Measurements from ENCODE around the gene TREH. TPM values are rescaled to one million over a fixed set of nuclear protein-coding genes. Genes with fewer than 3 reads are reported as not detected.

Gene TREH
- polyA plus RNA-seq, 1 of the 3 experiments (the other 2 are of a cell fraction), result not detected

DNA sequence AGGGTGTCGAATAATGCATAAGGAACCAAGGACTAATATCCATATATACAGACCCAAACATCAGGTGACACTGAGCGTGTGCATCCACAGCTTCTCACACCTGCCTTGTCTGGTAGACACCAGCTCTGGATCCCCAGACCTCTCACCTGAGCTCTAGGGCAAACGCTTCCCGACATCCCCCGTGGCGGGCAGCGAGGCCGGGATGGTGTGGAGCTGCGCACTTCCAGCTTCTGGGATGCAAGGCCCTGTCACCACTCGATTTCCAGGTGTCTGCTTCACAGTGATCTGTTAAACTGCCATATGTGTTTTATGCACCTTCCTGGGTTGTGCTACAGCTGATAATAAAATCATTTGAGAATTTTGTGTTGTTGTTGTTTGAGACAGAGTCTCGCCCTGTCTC, 15.3 kb upstream of the TREH start:
- POLR2A ChIA-PET, result no interaction called here
- H3F3A ChIP-seq (replicated peaks; ENCODE audit: insufficient read depth), result no peaks in the 10 kb centered on the region
- WGBS (ENCODE audit: low lambda C conversion rate), result 72% methylated on average over 3 of the region's 11 CpGs
- H3K27me3 ChIP-seq (ENCODE audit: insufficient read depth), result no peaks in the 10 kb centered on the region
- no peaks in the 10 kb centered on the region for H3K79me2 ChIP-seq (ENCODE audit: insufficient read depth)
- peaks cover 5 to 11% of the 10 kb centered on the region in 2 experiments; a peak in 2 of 4 replicates for H3K4me1 ChIP-seq (ENCODE audit: control insufficient read depth in 1 of 2, insufficient read depth in 2 of 2, low read depth in 1 of 2, low read length in 1 of 2)
- CTCF ChIA-PET, result interaction anchor here (0.8 to 1.5 kb wide), 4 partner anchors 11 to 95 kb away, joined by 3 to 7 read pairs (median 3); no protein-coding TSS in a partner anchor
- H3K36me3 ChIP-seq (replicated peaks in 1 of 2; ENCODE audit: control insufficient read depth in 1 of 2, insufficient read depth in 2 of 2, low read length in 1 of 2), result no peaks in the 10 kb centered on the region
- no peaks in the 10 kb centered on the region for H4K20me1 ChIP-seq (ENCODE audit: insufficient read depth)
- DNase-seq, result no peak
- H3K27ac ChIP-seq (ENCODE audit: low read depth in 2 of 2, low read length in 1 of 2), result no peak overlapping the region
- no peak overlapping the region for H2AFZ ChIP-seq (ENCODE audit: low read depth)
- H3K4me2 ChIP-seq, result no peak overlapping the region
- H3K9me2 ChIP-seq, result no peaks in the 10 kb centered on the region
- H3K4me3 ChIP-seq (ENCODE audit: low read depth in 2 of 2, low read length in 1 of 2), result no peak overlapping the region
- TF ChIP-seq EP300 (IDR thresholded peaks at IDR 0.05; ENCODE audit: borderline replicate concordance in 1 of 2, low read depth in 1 of 2, low read length in 1 of 2), result no peak
- TF ChIP-seq, protein P1, sequence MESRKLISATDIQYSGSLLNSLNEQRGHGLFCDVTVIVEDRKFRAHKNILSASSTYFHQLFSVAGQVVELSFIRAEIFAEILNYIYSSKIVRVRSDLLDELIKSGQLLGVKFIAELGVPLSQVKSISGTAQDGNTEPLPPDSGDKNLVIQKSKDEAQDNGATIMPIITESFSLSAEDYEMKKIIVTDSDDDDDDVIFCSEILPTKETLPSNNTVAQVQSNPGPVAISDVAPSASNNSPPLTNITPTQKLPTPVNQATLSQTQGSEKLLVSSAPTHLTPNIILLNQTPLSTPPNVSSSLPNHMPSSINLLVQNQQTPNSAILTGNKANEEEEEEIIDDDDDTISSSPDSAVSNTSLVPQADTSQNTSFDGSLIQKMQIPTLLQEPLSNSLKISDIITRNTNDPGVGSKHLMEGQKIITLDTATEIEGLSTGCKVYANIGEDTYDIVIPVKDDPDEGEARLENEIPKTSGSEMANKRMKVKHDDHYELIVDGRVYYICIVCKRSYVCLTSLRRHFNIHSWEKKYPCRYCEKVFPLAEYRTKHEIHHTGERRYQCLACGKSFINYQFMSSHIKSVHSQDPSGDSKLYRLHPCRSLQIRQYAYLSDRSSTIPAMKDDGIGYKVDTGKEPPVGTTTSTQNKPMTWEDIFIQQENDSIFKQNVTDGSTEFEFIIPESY (IDR thresholded peaks at IDR 0.05; ENCODE audit: borderline replicate concordance, low read depth), result no peak
- no peak for TF ChIP-seq RAD21 (IDR thresholded peaks at IDR 0.05; ENCODE audit: low read length)
- no peak for TF ChIP-seq POLR2AphosphoS5 (IDR thresholded peaks at IDR 0.05; ENCODE audit: low read depth, low read length)
- no peak overlapping the region for H3K9ac ChIP-seq
- H3K9me3 ChIP-seq, result no peaks in the 10 kb centered on the region

- Histone ChIP-seq H3K9ac (no peak overlapping the region), H3K27me3 (ENCODE audit: insufficient read depth) (no peaks in the 10 kb centered on the region), H3K36me3 (replicated peaks in 1 of 2; ENCODE audit: control insufficient read depth in 1 of 2, insufficient read depth in 2 of 2, low read length in 1 of 2) (no peaks in the 10 kb centered on the region), H3K9me2 (no peaks in the 10 kb centered on the region), H3K4me2 (no peak overlapping the region), H3K4me3 (ENCODE audit: low read depth in 2 of 2, low read length in 1 of 2) (no peak overlapping the region), H3K9me3 (no peaks in the 10 kb centered on the region), H3K4me1 (ENCODE audit: control insufficient read depth in 1 of 2, insufficient read depth in 2 of 2, low read depth in 1 of 2, low read length in 1 of 2) (peaks cover 5 to 15% of the 10 kb centered on the region in 2 experiments; a peak in 2 of 4 replicates), H3K27ac (ENCODE audit: low read depth in 2 of 2, low read length in 1 of 2) (no peak overlapping the region), H4K20me1 (ENCODE audit: insufficient read depth) (no peaks in the 10 kb centered on the region), H2AFZ (ENCODE audit: low read depth) (no peak overlapping the region), H3F3A (replicated peaks; ENCODE audit: insufficient read depth) (no peaks in the 10 kb centered on the region), H3K79me2 (ENCODE audit: insufficient read depth) (no peaks in the 10 kb centered on the region)
- POLR2A ChIA-PET, result no interaction called here
- CTCF ChIA-PET, result interaction anchor here (1.0 to 2.8 kb wide), 3 partner anchors 11 to 95 kb away, joined by 3 to 8 read pairs (median 3); no protein-coding TSS in a partner anchor
- no peak for DNase-seq
- 89% methylated on average over 7 of the region's 8 CpGs for WGBS (ENCODE audit: low lambda C conversion rate)
- TF ChIP-seq TAF1 (IDR thresholded peaks at IDR 0.05; ENCODE audit: borderline replicate concordance, low read depth, low read length) (no peak), FOXJ3 (CRISPR knock-in tag; IDR thresholded peaks at IDR 0.05) (no peak), ELF1 (IDR thresholded peaks at IDR 0.05) (no peak), EZH2phosphoT487 (IDR thresholded peaks at IDR 0.05; ENCODE audit: borderline replicate concordance, low read depth) (no peak), JUND (IDR thresholded peaks at IDR 0.05) (no peak), TCF12 (IDR thresholded peaks at IDR 0.05) (no peak), FOXM1 (IDR thresholded peaks at IDR 0.05; ENCODE audit: low read depth) (no peak), RCOR1 (IDR thresholded peaks at IDR 0.05; ENCODE audit: low read length) (no peak), RXRA (IDR thresholded peaks at IDR 0.05; ENCODE audit: borderline replicate concordance, low read depth) (no peak), NFIC (IDR thresholded peaks at IDR 0.05; ENCODE audit: borderline replicate concordance) (no peak), SIN3A (IDR thresholded peaks at IDR 0.05; ENCODE audit: borderline replicate concordance, low read depth, low read length) (no peak), GATA2 (CRISPR knock-in tag; IDR thresholded peaks at IDR 0.05) (no peak), MXI1 (IDR thresholded peaks at IDR 0.05; ENCODE audit: low read depth, low read length) (no peak), MEF2A (IDR thresholded peaks at IDR 0.05; ENCODE audit: borderline replicate concordance, low read depth) (no peak), NRF1 (IDR thresholded peaks at IDR 0.05; ENCODE audit: low read depth, low read length) (no peak)
- TF ChIP-seq, protein P2, sequence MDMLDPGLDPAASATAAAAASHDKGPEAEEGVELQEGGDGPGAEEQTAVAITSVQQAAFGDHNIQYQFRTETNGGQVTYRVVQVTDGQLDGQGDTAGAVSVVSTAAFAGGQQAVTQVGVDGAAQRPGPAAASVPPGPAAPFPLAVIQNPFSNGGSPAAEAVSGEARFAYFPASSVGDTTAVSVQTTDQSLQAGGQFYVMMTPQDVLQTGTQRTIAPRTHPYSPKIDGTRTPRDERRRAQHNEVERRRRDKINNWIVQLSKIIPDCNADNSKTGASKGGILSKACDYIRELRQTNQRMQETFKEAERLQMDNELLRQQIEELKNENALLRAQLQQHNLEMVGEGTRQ (IDR thresholded peaks at IDR 0.05; ENCODE audit: borderline replicate concordance, low read depth, low read length), result no peak
- TF ChIP-seq, protein P1 (IDR thresholded peaks at IDR 0.05; ENCODE audit: borderline replicate concordance, low read depth), result no peak
- TF ChIP-seq, protein P3, sequence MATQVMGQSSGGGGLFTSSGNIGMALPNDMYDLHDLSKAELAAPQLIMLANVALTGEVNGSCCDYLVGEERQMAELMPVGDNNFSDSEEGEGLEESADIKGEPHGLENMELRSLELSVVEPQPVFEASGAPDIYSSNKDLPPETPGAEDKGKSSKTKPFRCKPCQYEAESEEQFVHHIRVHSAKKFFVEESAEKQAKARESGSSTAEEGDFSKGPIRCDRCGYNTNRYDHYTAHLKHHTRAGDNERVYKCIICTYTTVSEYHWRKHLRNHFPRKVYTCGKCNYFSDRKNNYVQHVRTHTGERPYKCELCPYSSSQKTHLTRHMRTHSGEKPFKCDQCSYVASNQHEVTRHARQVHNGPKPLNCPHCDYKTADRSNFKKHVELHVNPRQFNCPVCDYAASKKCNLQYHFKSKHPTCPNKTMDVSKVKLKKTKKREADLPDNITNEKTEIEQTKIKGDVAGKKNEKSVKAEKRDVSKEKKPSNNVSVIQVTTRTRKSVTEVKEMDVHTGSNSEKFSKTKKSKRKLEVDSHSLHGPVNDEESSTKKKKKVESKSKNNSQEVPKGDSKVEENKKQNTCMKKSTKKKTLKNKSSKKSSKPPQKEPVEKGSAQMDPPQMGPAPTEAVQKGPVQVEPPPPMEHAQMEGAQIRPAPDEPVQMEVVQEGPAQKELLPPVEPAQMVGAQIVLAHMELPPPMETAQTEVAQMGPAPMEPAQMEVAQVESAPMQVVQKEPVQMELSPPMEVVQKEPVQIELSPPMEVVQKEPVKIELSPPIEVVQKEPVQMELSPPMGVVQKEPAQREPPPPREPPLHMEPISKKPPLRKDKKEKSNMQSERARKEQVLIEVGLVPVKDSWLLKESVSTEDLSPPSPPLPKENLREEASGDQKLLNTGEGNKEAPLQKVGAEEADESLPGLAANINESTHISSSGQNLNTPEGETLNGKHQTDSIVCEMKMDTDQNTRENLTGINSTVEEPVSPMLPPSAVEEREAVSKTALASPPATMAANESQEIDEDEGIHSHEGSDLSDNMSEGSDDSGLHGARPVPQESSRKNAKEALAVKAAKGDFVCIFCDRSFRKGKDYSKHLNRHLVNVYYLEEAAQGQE (IDR thresholded peaks at IDR 0.05; ENCODE audit: low read depth, low read length), result no peak
These were observed 14.7 kb upstream of the TREH start for GRCh38 chr11:118694185-118694584.

Measured in SK-N-SH (cell line).